ENCODE data around the gene POLDIP2.

- TF ChIP-seq RAD21 (IDR thresholded peaks at IDR 0.05; ENCODE audit: low read length) = no peak
- no peak for TF ChIP-seq TAF1 (IDR thresholded peaks at IDR 0.05; ENCODE audit: borderline replicate concordance, low read depth, low read length)
- TF ChIP-seq CTCF (IDR thresholded peaks at IDR 0.05) = no peak
- no peak for TF ChIP-seq SIN3A (IDR thresholded peaks at IDR 0.05; ENCODE audit: borderline replicate concordance, low read depth, low read length)
- TF ChIP-seq GABPA (IDR thresholded peaks at IDR 0.05; ENCODE audit: low read depth) = no peak
- TF ChIP-seq USF2 (IDR thresholded peaks at IDR 0.05; ENCODE audit: borderline replicate concordance, low read depth, low read length) = no peak
- no peak for TF ChIP-seq ELF1 (IDR thresholded peaks at IDR 0.05)
- no peak for TF ChIP-seq PBX3 (IDR thresholded peaks at IDR 0.05)
- TF ChIP-seq EZH2phosphoT487 (IDR thresholded peaks at IDR 0.05; ENCODE audit: borderline replicate concordance, low read depth) = no peak
- no peak for TF ChIP-seq EP300 (IDR thresholded peaks at IDR 0.05; ENCODE audit: borderline replicate concordance in 1 of 2, low read depth in 1 of 2, low read length in 1 of 2)
- TF ChIP-seq MAX (IDR thresholded peaks at IDR 0.05; ENCODE audit: low read depth) = no peak
- no peak for TF ChIP-seq POLR2AphosphoS5 (IDR thresholded peaks at IDR 0.05; ENCODE audit: low read depth, low read length)
- TF ChIP-seq FOXM1 (IDR thresholded peaks at IDR 0.05; ENCODE audit: low read depth) = no peak
These were observed 22.6 kb downstream of the POLDIP2 start for GRCh38 chr17:28334666-28335200.

All from SK-N-SH (cell line).